HepG2 (cell line): ENCODE measurements around the gene HLA-DOA. TPM values are rescaled to one million over a fixed set of nuclear protein-coding genes. Genes with fewer than 3 reads are reported as not detected.

Source experiments
- NFYC ChIP-seq: IDR thresholded peaks from 2 replicates; pipeline ENCODE4 v1.6.1; 2016; ENCODE audit warnings: missing genetic modification reagents, missing compliant biosample characterization
- PHF5A ChIP-seq: IDR thresholded peaks from one replicate; pipeline ENCODE4 v1.6.1; 2018; ENCODE audit warnings: low read depth, missing genetic modification reagents; ENCODE audit not compliant: unreplicated experiment
- RBAK ChIP-seq: sonication (generic); formaldehyde crosslinking; IDR thresholded peaks from 2 replicates; pipeline ENCODE4 v1.5.1; 2020; ENCODE audit warnings: mild to moderate bottlenecking, missing genetic modification reagents
- SALL1 ChIP-seq: sonication (generic); formaldehyde crosslinking; IDR thresholded peaks from 2 replicates; pipeline ENCODE4 v1.8.0; 2022; ENCODE audit warnings: mild to moderate bottlenecking, missing genetic modification reagents
- SSRP1 ChIP-seq: IDR thresholded peaks from 2 replicates; pipeline ENCODE4 v1.6.1; 2016; ENCODE audit warnings: control low read depth
- ZBTB7A ChIP-seq: sonication (generic); formaldehyde crosslinking; IDR thresholded peaks from 2 replicates; pipeline ENCODE4 v1.8.0; 2022; ENCODE audit warnings: mild to moderate bottlenecking, missing genetic modification reagents
- ZNF343 ChIP-seq: sonication (generic); formaldehyde crosslinking; IDR thresholded peaks from 2 replicates; pipeline ENCODE4 v1.4.0; 2020; ENCODE audit warnings: mild to moderate bottlenecking, missing genetic modification reagents
- polyA plus RNA-seq, 8 experiments: library from polyadenylated mRNA; depleted of rRNA in 3 of 8; stranded (reverse) in 7 of 8; unstranded in 1 of 8; fragments of >200 nt; fragmentation: Illumina TruSeq in 4 of 8; extraction: Trizol in 4 of 8; gene quantifications; 2 replicates each; pipeline versions ENCODE4 v1.2.1 to v1.2.3, GENCODE V29; 2011 to 2016; ENCODE audit warnings: low read depth in 4 of 8, missing spikeins in 1 of 8, mixed read lengths in 1 of 8; ENCODE audit not compliant: insufficient read depth in 1 of 8
- total RNA-seq, 5 experiments: library from RNA; depleted of rRNA; stranded (reverse); fragments of >200 nt; fragmentation: Illumina TruSeq; extraction: Trizol; gene quantifications; 2 replicates each; pipeline ENCODE4 v1.2.3, GENCODE V29; 2016; ENCODE audit warnings: low read depth in 1 of 5
- TF ChIP-seq, protein P1 (sequence below): sonication (generic); formaldehyde crosslinking; IDR thresholded peaks from 2 replicates; pipeline ENCODE4 v1.4.0; 2020; ENCODE audit warnings: missing genetic modification reagents
- TF ChIP-seq, protein P2 (sequence below): sonication (generic); formaldehyde crosslinking; IDR thresholded peaks from 2 replicates; pipeline ENCODE4 v1.9.0; 2021; ENCODE audit warnings: missing genetic modification reagents, mild to moderate bottlenecking, borderline replicate concordance
- TF ChIP-seq, protein P3 (sequence below): IDR thresholded peaks from 2 replicates; pipeline ENCODE4 v1.6.1; 2018; ENCODE audit warnings: missing genetic modification reagents

Gene HLA-DOA
- total and polyA plus RNA-seq, 2 of the 13 experiments (the other 11 are each of a cell fraction or from before 2014, with no cell fraction given): 0.03 to 0.09 TPM

DNA sequence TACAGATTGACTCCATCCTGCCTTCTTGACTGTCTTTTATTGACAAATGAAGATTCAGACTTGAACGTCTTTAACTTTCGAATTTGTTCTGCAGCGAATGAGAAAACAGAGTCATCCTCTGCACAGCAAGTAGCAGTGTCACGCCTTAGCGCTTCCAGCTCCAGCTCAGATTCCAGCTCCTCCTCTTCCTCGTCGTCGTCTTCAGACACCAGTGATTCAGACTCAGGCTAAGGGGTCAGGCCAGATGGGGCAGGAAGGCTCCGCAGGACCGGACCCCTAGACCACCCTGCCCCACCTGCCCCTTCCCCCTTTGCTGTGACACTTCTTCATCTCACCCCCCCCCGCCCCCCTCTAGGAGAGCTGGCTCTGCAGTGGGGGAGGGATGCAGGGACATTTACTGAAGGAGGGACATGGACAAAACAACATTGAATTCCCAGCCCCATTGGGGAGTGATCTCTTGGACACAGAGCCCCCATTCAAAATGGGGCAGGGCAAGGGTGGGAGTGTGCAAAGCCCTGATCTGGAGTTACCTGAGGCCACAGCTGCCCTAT is 28.8 kb downstream of the HLA-DOA start (continued):
- TF ChIP-seq, protein P1, sequence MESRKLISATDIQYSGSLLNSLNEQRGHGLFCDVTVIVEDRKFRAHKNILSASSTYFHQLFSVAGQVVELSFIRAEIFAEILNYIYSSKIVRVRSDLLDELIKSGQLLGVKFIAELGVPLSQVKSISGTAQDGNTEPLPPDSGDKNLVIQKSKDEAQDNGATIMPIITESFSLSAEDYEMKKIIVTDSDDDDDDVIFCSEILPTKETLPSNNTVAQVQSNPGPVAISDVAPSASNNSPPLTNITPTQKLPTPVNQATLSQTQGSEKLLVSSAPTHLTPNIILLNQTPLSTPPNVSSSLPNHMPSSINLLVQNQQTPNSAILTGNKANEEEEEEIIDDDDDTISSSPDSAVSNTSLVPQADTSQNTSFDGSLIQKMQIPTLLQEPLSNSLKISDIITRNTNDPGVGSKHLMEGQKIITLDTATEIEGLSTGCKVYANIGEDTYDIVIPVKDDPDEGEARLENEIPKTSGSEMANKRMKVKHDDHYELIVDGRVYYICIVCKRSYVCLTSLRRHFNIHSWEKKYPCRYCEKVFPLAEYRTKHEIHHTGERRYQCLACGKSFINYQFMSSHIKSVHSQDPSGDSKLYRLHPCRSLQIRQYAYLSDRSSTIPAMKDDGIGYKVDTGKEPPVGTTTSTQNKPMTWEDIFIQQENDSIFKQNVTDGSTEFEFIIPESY (CRISPR knock-in tag): peak; percentile 76
- TF ChIP-seq, protein P2, sequence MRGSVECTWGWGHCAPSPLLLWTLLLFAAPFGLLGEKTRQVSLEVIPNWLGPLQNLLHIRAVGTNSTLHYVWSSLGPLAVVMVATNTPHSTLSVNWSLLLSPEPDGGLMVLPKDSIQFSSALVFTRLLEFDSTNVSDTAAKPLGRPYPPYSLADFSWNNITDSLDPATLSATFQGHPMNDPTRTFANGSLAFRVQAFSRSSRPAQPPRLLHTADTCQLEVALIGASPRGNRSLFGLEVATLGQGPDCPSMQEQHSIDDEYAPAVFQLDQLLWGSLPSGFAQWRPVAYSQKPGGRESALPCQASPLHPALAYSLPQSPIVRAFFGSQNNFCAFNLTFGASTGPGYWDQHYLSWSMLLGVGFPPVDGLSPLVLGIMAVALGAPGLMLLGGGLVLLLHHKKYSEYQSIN (CRISPR knock-in tag): no peak
- TF ChIP-seq SALL1 (CRISPR knock-in tag): no peak
- TF ChIP-seq ZNF343: no peak
- 0 out of 2 replicates have a peak, but pooled peaks have one; percentile 23 for TF ChIP-seq ZBTB7A (CRISPR knock-in tag)
- peak; percentile 85; the same call in 1 of the 2 replicates for TF ChIP-seq SSRP1 (CRISPR knock-in tag)
- TF ChIP-seq NFYC (CRISPR knock-in tag): no peak
- TF ChIP-seq PHF5A: no peak
- TF ChIP-seq RBAK (CRISPR knock-in tag): no peak
- TF ChIP-seq, protein P3, sequence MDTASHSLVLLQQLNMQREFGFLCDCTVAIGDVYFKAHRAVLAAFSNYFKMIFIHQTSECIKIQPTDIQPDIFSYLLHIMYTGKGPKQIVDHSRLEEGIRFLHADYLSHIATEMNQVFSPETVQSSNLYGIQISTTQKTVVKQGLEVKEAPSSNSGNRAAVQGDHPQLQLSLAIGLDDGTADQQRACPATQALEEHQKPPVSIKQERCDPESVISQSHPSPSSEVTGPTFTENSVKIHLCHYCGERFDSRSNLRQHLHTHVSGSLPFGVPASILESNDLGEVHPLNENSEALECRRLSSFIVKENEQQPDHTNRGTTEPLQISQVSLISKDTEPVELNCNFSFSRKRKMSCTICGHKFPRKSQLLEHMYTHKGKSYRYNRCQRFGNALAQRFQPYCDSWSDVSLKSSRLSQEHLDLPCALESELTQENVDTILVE: no peak
